ENCODE measurements around the gene ITCH. TPM values are rescaled to one million over a fixed set of nuclear protein-coding genes. Genes with fewer than 3 reads are reported as not detected.

ITCH gene
- total RNA-seq, 1 donor from 2014 or later = 57.5 TPM

GRCh38 chr20:34535857-34536256 lies 172.8 kb downstream of the ITCH start:
- ATAC-seq = no peak

- peak; percentile 39 for ATAC-seq
These were observed 173.8 kb downstream of the ITCH start for GRCh38 chr20:34536798-34537394.

- ATAC-seq = peak; percentile 13
These were observed 174.6 kb downstream of the ITCH start for GRCh38 chr20:34537651-34538050.

- peak; percentile 70 for ATAC-seq
These were observed 175.6 kb downstream of the ITCH start for GRCh38 chr20:34538671-34539123.

GRCh38 chr20:34539756-34540155 lies 176.7 kb downstream of the ITCH start:
- ATAC-seq = no peak

- ATAC-seq = no peak
These were observed 177.7 kb downstream of the ITCH start for GRCh38 chr20:34540596-34541263.

- no peak for ATAC-seq
These were observed 178.3 kb downstream of the ITCH start for GRCh38 chr20:34541264-34541901.

GRCh38 chr20:34541917-34542316 lies 178.8 kb downstream of the ITCH start:
- no peak for ATAC-seq

- ATAC-seq = no peak
These were observed 179.4 kb downstream of the ITCH start for GRCh38 chr20:34542439-34542838.

- ATAC-seq = no peak
These were observed 180.5 kb downstream of the ITCH start for GRCh38 chr20:34543463-34544056.

GRCh38 chr20:34544109-34544796 lies 181.2 kb downstream of the ITCH start:
- no peak for ATAC-seq

- no peak for ATAC-seq
These were observed 183.7 kb downstream of the ITCH start for GRCh38 chr20:34546751-34547181.

GRCh38 chr20:34547844-34548613 lies 185.0 kb downstream of the ITCH start:
- no peak for ATAC-seq

- ATAC-seq = peak; percentile 82
These were observed 186.3 kb downstream of the ITCH start for GRCh38 chr20:34549291-34549928.

- no peak for ATAC-seq
These were observed 186.8 kb downstream of the ITCH start for GRCh38 chr20:34549929-34550305.

GRCh38 chr20:34552569-34552968 lies 189.5 kb downstream of the ITCH start:
- no peak for ATAC-seq

GRCh38 chr20:34553366-34553867 lies 190.3 kb downstream of the ITCH start:
- ATAC-seq = peak; percentile 20

GRCh38 chr20:34557936-34558319 lies 194.9 kb downstream of the ITCH start:
- no peak for ATAC-seq

- peak; percentile 92 for ATAC-seq
These were observed 195.5 kb downstream of the ITCH start, which contains the start of gene MAP1LC3A for GRCh38 chr20:34558320-34559218. TSS of gene MAP1LC3A (plus strand) at chr20:34558718. CDS start at chr20:34558869, 151 bp downstream.
